ENCODE results near the gene CSF3R. TPM values are rescaled to one million over a fixed set of nuclear protein-coding genes. Genes with fewer than 3 reads are reported as not detected.

Gene CSF3R
- total RNA-seq, 1 experiment from 2014 or later = 0.26 TPM

DNA sequence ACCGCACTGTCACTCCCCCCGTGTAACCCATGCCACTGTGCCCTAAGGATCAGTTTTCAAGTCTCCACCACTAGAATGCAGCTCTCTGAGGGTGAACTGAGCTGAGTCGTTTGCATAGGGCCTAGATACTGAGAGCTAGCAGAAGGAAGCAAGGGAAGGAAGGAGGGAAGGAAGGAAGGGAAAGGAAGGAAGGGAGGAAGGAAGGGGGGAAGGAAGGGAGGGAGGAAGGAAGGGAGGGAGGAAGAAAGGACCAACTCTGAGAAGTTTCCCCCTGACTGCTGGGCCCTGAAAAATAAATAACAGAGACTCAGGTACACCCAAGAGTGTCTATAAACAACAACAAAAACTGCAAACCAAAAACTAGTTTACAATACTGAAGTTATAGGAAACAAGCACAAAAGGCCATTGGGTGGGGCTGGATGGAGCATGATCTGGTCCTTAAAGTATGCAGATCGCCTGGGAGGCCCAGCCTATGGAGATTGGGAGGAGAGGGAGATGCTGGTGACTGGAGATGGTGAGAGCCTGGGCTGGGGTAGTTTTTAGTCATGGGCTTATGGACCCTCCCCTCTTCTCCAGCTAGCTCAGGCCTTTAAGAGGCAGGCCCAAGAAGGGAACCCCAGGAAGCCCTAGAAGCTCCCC lies 16.9 kb downstream of the CSF3R start (continued):
- TF ChIP-seq KAT7 (CRISPR knock-in tag; IDR thresholded peaks at IDR 0.05; ENCODE audit: borderline replicate concordance) = no peak
- TF ChIP-seq RELA (CRISPR knock-in tag; IDR thresholded peaks at IDR 0.05; ENCODE audit: borderline replicate concordance) = no peak
- TF ChIP-seq ETV6 (CRISPR knock-in tag; IDR thresholded peaks at IDR 0.05) = no peak
- no peak for TF ChIP-seq TEAD1 (CRISPR knock-in tag; IDR thresholded peaks at IDR 0.05)
- TF ChIP-seq MLX (CRISPR knock-in tag; IDR thresholded peaks at IDR 0.05) = no peak
- no peak for TF ChIP-seq JAZF1 (CRISPR knock-in tag; IDR thresholded peaks at IDR 0.05)
- no peak for TF ChIP-seq NR3C1 (CRISPR knock-in tag; conservative IDR thresholded peaks at IDR 0.05; ENCODE audit: low read depth)
- TF ChIP-seq, protein P1, sequence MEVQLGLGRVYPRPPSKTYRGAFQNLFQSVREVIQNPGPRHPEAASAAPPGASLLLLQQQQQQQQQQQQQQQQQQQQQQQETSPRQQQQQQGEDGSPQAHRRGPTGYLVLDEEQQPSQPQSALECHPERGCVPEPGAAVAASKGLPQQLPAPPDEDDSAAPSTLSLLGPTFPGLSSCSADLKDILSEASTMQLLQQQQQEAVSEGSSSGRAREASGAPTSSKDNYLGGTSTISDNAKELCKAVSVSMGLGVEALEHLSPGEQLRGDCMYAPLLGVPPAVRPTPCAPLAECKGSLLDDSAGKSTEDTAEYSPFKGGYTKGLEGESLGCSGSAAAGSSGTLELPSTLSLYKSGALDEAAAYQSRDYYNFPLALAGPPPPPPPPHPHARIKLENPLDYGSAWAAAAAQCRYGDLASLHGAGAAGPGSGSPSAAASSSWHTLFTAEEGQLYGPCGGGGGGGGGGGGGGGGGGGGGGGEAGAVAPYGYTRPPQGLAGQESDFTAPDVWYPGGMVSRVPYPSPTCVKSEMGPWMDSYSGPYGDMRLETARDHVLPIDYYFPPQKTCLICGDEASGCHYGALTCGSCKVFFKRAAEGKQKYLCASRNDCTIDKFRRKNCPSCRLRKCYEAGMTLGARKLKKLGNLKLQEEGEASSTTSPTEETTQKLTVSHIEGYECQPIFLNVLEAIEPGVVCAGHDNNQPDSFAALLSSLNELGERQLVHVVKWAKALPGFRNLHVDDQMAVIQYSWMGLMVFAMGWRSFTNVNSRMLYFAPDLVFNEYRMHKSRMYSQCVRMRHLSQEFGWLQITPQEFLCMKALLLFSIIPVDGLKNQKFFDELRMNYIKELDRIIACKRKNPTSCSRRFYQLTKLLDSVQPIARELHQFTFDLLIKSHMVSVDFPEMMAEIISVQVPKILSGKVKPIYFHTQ (CRISPR knock-in tag; IDR thresholded peaks at IDR 0.05) = no peak
- TF ChIP-seq IRF2 (CRISPR knock-in tag; IDR thresholded peaks at IDR 0.05; ENCODE audit: borderline replicate concordance, low read depth) = no peak

GRCh38 chr1:36464605-36465393 lies 17.9 kb downstream of the CSF3R start:
- CTCF ChIA-PET = interaction anchor here (1.0 to 3.3 kb wide), 7 partner anchors 14 to 277 kb away, joined by 3 to 15 read pairs (median 4); partner anchors contain the start of gene OSCP1

GRCh38 chr1:36463803-36464604 lies 18.7 kb downstream of the CSF3R start, which contains the start of gene MRPS15:
MRPS15 (minus strand) TSS chr1:36464384; CDS start chr1:36464275, 109 bp downstream.
- peaks cover 16% of the 10 kb centered on the region for H3K4me1 Mint-ChIP-seq
- peaks cover 24% of the 10 kb centered on the region for H3K36me3 Mint-ChIP-seq
- peaks cover 45% of the 10 kb centered on the region for H3K27me3 Mint-ChIP-seq (ENCODE audit: low read depth)
- peak within 1 kb of the TSS; percentile 95 for H3K27ac Mint-ChIP-seq
- peak; percentile 93 for DNase-seq (ENCODE audit: low spot score)
- ChIA-PET POLR2A (interaction anchor here (0.5 to 1.9 kb wide), 6 partner anchors 14 to 78 kb away, joined by 3 to 16 read pairs (median 4); partner anchors contain the start of genes CSF3R, OSCP1 and STK40), CTCF (interaction anchor here (0.5 to 3.3 kb wide), 9 partner anchors 13 to 276 kb away, joined by 3 to 15 read pairs (median 4); partner anchors contain the start of gene OSCP1)
- peak; percentile 86 for ATAC-seq
- peak within 1 kb of the TSS; percentile 94 for H3K4me3 Mint-ChIP-seq
- no peaks in the 10 kb centered on the region for H3K9me3 Mint-ChIP-seq
- TF ChIP-seq JAZF1 (CRISPR knock-in tag; IDR thresholded peaks at IDR 0.05) (no peak), USF1 (CRISPR knock-in tag; IDR thresholded peaks at IDR 0.05) (peak; percentile 75), E2F4 (CRISPR knock-in tag; IDR thresholded peaks at IDR 0.05; ENCODE audit: borderline replicate concordance, low read depth) (no peak), MXD4 (CRISPR knock-in tag; IDR thresholded peaks at IDR 0.05; ENCODE audit: borderline replicate concordance) (no peak), RELA (CRISPR knock-in tag; IDR thresholded peaks at IDR 0.05; ENCODE audit: borderline replicate concordance) (no peak), SMAD4 (CRISPR knock-in tag; IDR thresholded peaks at IDR 0.05) (0 out of 2 replicates have a peak, but pooled peaks have one; percentile 7), CREM (CRISPR knock-in tag; IDR thresholded peaks at IDR 0.05) (peak; percentile 91), TEAD4 (CRISPR knock-in tag; IDR thresholded peaks at IDR 0.05) (peak; percentile 70; the same call in 1 of the 2 replicates), KAT7 (CRISPR knock-in tag; IDR thresholded peaks at IDR 0.05; ENCODE audit: borderline replicate concordance) (no peak; the same call in 1 of the 2 replicates), MLX (CRISPR knock-in tag; IDR thresholded peaks at IDR 0.05) (no peak)
- TF ChIP-seq, protein P2, sequence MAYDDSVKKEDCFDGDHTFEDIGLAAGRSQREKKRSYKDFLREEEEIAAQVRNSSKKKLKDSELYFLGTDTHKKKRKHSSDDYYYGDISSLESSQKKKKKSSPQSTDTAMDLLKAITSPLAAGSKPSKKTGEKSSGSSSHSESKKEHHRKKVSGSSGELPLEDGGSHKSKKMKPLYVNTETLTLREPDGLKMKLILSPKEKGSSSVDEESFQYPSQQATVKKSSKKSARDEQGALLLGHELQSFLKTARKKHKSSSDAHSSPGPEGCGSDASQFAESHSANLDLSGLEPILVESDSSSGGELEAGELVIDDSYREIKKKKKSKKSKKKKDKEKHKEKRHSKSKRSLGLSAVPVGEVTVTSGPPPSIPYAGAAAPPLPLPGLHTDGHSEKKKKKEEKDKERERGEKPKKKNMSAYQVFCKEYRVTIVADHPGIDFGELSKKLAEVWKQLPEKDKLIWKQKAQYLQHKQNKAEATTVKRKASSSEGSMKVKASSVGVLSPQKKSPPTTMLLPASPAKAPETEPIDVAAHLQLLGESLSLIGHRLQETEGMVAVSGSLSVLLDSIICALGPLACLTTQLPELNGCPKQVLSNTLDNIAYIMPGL (CRISPR knock-in tag; IDR thresholded peaks at IDR 0.05) = peak; percentile 86

More at GRCh38 chr1:36464605-36465393, 17.9 kb downstream of the CSF3R start:
- H3K9me3 Mint-ChIP-seq = no peaks in the 10 kb centered on the region
- H3K4me1 Mint-ChIP-seq = peaks cover 16% of the 10 kb centered on the region
- H3K27ac Mint-ChIP-seq = peak overlapping the region; percentile 95
- ATAC-seq (peak; percentile 73), DNase-seq (ENCODE audit: low spot score) (peak; percentile 29)
- no peak for TF ChIP-seq NFYB (CRISPR knock-in tag; conservative IDR thresholded peaks at IDR 0.05; ENCODE audit: low read depth)
- no peak for TF ChIP-seq MXD4 (CRISPR knock-in tag; IDR thresholded peaks at IDR 0.05; ENCODE audit: borderline replicate concordance)
- no peak for TF ChIP-seq ZNF121 (CRISPR knock-in tag; IDR thresholded peaks at IDR 0.05)
- peaks cover 49% of the 10 kb centered on the region for H3K27me3 Mint-ChIP-seq (ENCODE audit: low read depth)
- POLR2A ChIA-PET = interaction anchor here (0.5 to 1.9 kb wide), 6 partner anchors 14 to 79 kb away, joined by 3 to 16 read pairs (median 4); partner anchors contain the start of genes CSF3R, OSCP1 and STK40
- H3K36me3 Mint-ChIP-seq = peaks cover 18% of the 10 kb centered on the region
- peak overlapping the region; percentile 94 for H3K4me3 Mint-ChIP-seq
